NCI-H69 (cell line): ENCODE data around the gene WWP2.
A peak's percentile ranks its signal among the peaks of the same experiment; 100 is the strongest.
"Not testable (repeated sequence)": the region's sequence is repeated elsewhere in the genome, so short reads cannot be mapped to it uniquely, and the experiment has no call there.

Experiments
- DNase-seq: peaks from one replicate; lab custom pipeline; 2025; lab: John Stamatoyannopoulos, UW

Gene WWP2

GRCh38 chr16:69761983-69762813, at the start of gene WWP2:
TSS of gene WWP2 (plus strand) at chr16:69762332. CDS start at chr16:69787011, 24,679 bp downstream.
- DNase-seq: peak; percentile 90

- DNase-seq: no peak
Observed at GRCh38 chr16:69712914-69713581, 49.1 kb upstream of the WWP2 start.

DNA sequence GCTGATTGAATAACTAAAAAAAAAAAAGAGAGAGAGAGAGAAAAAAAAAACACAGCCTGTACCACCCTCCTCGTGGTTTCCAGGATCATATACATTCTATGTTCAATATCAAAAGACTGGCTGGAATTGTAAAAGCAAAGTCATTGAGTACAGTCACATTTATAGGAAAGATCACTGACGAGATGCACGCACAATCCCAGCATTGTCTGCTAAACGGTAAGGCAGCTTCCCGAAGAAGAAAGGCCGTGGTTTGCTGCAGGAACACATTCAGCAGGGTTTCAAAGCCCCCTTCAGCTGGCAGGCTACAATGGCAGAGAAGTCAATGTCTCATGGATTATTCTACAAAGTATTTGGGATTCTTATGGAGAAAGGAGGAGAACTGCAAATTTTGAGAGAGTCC, 45.1 kb upstream of the WWP2 start:
- DNase-seq: no peak

DNA sequence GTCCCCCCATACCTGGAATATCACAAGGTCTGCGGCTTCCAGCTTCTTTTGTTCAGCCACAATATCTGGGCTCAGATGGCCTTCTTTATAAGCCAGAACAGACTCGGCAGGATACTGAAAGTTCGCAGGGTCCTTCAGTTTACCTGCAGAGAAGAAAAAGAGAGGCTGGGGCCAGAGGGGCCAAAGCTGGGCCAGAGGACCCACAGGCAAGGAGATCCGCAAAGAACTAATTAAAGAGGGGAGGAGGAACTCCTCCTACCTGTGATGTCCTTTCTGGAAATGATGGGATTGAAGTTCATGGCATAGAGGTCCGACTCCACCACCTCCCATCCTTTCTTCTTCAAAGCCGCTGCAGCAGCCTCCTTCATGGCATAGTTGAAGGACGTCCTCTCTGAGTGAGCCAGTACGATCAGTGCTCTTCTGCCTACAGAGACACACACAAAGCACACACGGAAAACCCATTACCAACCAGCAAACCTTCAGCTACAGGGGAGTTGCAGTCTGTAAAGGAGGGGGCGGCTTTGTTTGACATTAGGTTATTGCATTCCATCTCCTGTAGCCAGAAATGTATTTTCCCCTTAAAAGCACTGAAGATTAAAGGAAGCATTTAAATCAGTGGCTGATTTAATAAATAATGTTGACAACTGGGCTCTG, 43.9 kb upstream of the WWP2 start:
- DNase-seq: no peak

- no peak for DNase-seq
Observed at GRCh38 chr16:69720822-69721430, 41.2 kb upstream of the WWP2 start.

- no peak for DNase-seq
Observed at GRCh38 chr16:69721441-69721957, 40.6 kb upstream of the WWP2 start.

- no peak for DNase-seq
Observed at GRCh38 chr16:69724414-69724873, 37.7 kb upstream of the WWP2 start.

GRCh38 chr16:69724981-69725479, 37.1 kb upstream of the WWP2 start:
- peak; percentile 9 for DNase-seq

DNA sequence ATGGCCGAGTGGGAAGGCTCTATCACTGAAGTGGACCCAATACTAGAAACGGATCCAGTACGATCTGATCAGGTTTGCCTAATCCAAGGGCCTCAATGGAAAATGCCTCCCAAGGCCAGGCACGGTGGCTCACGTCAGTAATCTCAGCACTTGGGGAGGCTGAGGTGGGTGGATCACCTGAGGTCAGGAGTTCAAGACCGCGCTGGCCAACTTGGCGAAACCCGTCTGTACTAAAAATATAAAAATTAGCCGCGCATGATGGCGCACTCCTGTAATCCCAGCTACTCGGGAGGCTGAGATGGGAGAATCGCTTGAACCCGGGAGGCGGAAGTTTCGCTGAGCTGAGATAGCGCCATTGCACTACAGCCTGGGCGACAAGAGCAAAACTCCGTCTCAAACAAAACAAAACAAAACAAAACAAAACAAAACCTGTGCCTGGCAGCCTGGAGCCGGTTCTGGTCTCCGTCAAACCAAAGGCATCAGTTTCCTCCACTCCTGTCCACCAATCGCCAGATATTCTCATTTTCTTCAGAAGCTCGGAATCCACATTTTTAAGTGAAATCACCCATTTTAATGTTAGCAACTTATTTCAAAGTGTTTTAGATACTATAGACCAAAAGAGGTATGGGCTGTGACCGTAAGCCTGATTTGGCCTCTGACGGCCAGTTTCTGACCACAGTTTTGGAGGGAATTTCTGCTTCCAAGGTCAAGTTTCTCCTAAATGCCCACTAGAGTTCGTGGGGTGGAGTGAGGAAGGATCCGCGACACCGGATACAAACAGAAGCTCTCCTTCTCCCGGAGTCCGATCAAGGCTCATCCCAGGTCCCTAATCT, 36.4 kb upstream of the WWP2 start:
- peak; percentile 51 for DNase-seq

- peak; percentile 96 for DNase-seq
Observed at GRCh38 chr16:69726313-69727060, 35.6 kb upstream of the WWP2 start, which contains the start of gene NQO1. TSS of gene NQO1 (minus strand) at chr16:69726560. CDS start at chr16:69726439, 121 bp downstream.

DNA sequence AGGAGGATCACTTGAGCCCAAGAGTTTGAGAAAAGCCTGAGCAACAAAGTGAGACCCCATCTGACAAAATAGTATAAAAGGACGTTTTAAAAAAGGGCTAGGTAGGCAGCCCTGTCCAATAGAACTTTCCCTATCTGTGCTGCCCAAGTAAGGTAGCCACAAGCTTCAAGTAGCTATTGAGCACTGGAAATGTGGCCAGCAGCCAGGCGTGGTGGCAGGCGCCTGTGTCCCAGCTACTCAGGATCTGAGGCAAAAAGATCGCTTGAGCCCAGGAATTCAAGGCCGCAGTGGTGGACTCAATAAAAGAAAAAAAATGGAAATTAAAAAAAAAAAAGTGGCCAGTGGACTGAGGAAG, 34.2 kb upstream of the WWP2 start:
- peak; percentile 2 for DNase-seq

GRCh38 chr16:69729030-69729429, 33.1 kb upstream of the WWP2 start:
- DNase-seq: not testable (repeated sequence)

DNA sequence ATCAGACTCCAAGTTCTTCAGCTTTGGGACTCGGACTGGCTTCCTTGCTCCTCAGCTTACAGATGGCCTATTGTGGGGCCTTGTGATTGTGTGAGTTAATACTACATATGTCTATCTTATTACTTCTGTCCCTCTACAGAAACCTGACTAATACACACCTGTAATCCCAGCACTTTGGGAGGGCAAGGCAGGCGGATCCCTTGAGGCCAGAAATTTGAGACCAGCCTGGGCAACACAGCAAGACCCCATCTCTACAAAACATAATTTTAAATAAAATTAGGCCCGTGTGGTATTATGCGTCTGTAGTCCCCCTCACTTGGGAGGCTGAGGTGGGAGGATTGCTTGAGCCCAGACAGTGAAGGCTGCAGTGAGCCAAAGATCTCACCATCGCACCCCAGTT, 30.9 kb upstream of the WWP2 start:
- not testable (repeated sequence) for DNase-seq

- DNase-seq: no peak
Observed at GRCh38 chr16:69732101-69732500, 30.0 kb upstream of the WWP2 start.

DNA sequence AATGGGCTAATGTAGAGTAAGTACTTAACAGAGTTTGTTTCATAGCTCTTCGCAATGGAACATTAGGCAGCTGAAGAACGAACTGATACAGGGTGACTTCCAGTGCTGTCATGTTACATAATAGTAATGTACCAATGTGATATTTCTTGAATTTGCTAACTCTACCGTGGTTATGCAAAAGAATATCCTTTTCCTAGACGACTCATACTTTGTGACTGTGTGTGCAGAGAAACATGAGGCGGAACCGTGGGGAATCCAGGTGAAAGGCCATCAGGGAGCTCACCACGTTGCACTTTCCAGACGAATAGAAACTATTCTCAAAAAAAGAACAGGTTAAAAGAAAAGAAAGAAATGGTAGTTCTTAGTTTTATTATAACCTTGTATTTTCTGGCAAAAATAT, 20.6 kb upstream of the WWP2 start:
- no peak for DNase-seq

DNA sequence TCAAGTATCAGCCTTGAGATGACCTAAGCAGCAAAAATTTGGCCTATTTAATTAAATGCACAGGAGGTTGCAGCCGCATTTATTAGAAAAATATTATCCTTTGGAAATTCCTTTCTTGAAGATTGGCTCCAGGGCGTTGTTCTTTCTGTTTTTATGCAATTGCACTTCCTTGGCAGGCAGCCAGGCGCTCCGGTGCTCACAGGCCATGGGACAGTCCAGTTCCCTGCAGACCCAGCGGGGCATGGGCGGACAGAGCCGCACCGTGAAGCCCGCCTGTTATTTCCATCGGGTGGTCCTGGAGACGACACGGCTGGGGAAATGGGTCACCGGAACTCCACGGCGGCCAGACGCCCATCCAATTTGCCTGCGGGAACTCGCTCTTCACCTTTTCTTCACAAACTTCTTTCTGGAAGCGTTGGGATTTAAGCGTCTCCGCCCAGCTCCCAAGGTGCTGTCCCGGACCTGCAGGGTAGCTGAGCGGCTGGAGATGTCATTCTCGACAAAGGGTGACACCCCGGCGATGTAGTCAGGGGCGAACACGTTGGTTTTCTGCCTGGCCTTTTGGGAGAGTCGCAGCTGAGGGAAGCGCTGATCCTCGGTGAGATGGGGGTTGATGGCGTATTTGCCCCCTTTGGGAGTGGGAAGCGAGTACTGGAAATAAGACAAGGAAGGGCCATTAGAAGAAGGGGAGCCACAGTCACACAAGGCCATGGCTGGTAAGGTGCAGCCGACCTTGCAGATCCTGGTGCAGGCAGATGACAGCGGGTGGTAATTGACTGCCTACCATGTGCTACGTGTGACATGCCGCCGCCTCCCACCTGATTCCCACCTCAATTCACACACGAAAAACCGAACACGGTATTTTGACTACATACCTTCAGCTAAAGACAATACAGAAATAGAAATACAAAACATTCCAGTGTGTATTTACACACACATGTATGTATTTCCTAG, 19.9 kb upstream of the WWP2 start:
- DNase-seq: peak; percentile 3

GRCh38 chr16:69744363-69745231, 17.5 kb upstream of the WWP2 start:
- no peak for DNase-seq

GRCh38 chr16:69745232-69745612, 16.9 kb upstream of the WWP2 start:
- no peak for DNase-seq
